Tibial artery (tissue), 4 donors: Measurements from ENCODE around the gene SEMA5B.

Experiments used
- DNase-seq, 2 donors: peaks; one replicate each; pipeline ENCODE4 v3.0.0-alpha.2; 2019
- H3K27ac ChIP-seq, 2 donors: fragments of 200-600 bp; sonication (generic) in 1 of 2; 1 replicate in 1 of 2; 2 replicates in 1 of 2; pipeline ENCODE4 v1.5.1; 2018 to 2019; ENCODE audit warnings: mild to moderate bottlenecking in 1 of 2
- H3K27me3 ChIP-seq, 2 donors: fragments of 200-600 bp; sonication (generic) in 1 of 2; one replicate each; pipeline versions ENCODE4 v1.5.1 to v1.6.0; 2016 to 2019
- H3K36me3 ChIP-seq, 3 donors: fragments of 200-600 bp; sonication (generic) in 2 of 3; one replicate each; pipeline ENCODE4 v1.5.1; 2016 to 2019; ENCODE audit warnings: mild to moderate bottlenecking in 2 of 3
- H3K4me1 ChIP-seq, 4 donors: fragments of 200-600 bp; sonication (generic) in 2 of 4; 1 replicate in 3 of 4; 2 replicates in 1 of 4; pipeline ENCODE4 v1.5.1; 2016 to 2019
- H3K4me3 ChIP-seq, 2 donors: fragments of 200-600 bp; sonication (generic) in 1 of 2; 1 replicate in 1 of 2; 2 replicates in 1 of 2; pipeline ENCODE4 v1.5.1; 2018 to 2019; ENCODE audit warnings: mild to moderate bottlenecking in 2 of 2
- H3K9me3 ChIP-seq, 3 donors: fragments of 200-600 bp; sonication (generic) in 1 of 3; one replicate each; pipeline ENCODE4 v1.5.1; 2016 to 2019
- CTCF ChIP-seq, 2 experiments: fragments of 200-600 bp in 1 of 2; fragments of 450-650 bp in 1 of 2; IDR thresholded peaks; one replicate each; pipeline ENCODE4 v1.5.1; 2017 to 2019; ENCODE audit warnings: antibody characterized with exemption in 2 of 2, mild to moderate bottlenecking in 1 of 2, moderate library complexity in 1 of 2
- intact Hi-C: fragments of 100-400 bp; cut with DNase I; formaldehyde crosslinking; loops from one replicate; pipeline ENCODE4 v1.15.0; 2023; ENCODE audit warnings: low total_unique reads

Gene SEMA5B

GRCh38 chr3:122967765-122968164, 59.8 kb downstream of the SEMA5B start:
- H3K36me3 ChIP-seq: no peaks in the 10 kb centered on the region
- H3K4me1 ChIP-seq: peaks cover 0 to 37% (median 21%) of the 10 kb centered on the region in 4 donors
- no peak for TF ChIP-seq CTCF (IDR thresholded peaks at IDR 0.05)
- H3K4me3 ChIP-seq: no peak overlapping the region
- intact Hi-C loops: no loop called here
- no peaks in the 10 kb centered on the region for H3K27me3 ChIP-seq
- H3K27ac ChIP-seq: no peak overlapping the region
- no peaks in the 10 kb centered on the region for H3K9me3 ChIP-seq
- no peak for DNase-seq

DNA sequence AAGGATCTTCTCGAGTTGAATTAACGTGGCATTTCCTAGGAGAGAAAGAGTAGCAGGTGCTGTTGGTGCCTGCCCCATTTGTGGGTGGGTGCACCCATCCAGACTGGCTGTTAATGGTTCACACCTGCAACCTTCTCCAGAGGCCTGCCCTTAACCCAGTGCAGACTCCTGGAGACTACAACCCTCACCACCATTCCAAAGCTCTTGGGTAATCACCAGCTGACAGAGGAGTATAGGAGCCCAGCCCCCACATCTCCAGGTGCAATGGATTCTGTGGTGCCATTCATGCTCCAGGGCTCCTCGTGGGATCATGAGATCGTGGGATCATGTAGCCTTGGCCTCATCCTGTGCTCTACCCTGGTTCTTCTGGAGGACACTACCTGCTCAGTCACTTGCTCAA, 60.2 kb downstream of the SEMA5B start:
- no peak for DNase-seq
- no peaks in the 10 kb centered on the region for H3K9me3 ChIP-seq
- intact Hi-C loops: no loop called here
- H3K36me3 ChIP-seq: no peaks in the 10 kb centered on the region
- no peak overlapping the region for H3K4me3 ChIP-seq
- H3K27ac ChIP-seq: no peak overlapping the region
- no peak for TF ChIP-seq CTCF (IDR thresholded peaks at IDR 0.05)
- H3K27me3 ChIP-seq: no peaks in the 10 kb centered on the region
- peaks cover 0 to 41% (median 25%) of the 10 kb centered on the region in 4 donors for H3K4me1 ChIP-seq

DNA sequence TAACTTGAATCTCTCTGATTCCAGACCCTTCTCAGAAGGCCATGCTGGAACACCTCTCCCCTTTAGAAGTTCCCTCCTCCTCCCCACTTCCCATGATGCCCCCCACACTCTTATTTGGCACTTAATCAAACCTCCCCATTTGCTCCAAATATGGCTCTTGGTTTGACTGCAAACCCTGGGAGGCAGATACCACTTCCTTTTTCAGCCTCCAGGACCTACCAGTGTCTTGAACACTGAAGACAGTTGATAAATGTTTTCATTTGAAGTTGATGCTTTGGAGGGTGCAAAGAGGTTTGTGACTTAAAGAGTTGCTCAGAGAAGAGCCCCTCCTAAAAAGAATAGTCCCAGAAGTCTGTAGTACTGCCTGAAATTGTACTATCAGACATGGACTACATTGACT, 61.5 kb downstream of the SEMA5B start:
- Histone ChIP-seq H3K36me3 (no peaks in the 10 kb centered on the region), H3K4me1 (peaks cover 0 to 50% (median 29%) of the 10 kb centered on the region in 4 donors), H3K9me3 (no peaks in the 10 kb centered on the region), H3K27ac (no peak overlapping the region), H3K4me3 (no peak overlapping the region), H3K27me3 (no peaks in the 10 kb centered on the region)
- intact Hi-C loops: no loop called here
- DNase-seq: no peak
- no peak for TF ChIP-seq CTCF (IDR thresholded peaks at IDR 0.05)

DNA sequence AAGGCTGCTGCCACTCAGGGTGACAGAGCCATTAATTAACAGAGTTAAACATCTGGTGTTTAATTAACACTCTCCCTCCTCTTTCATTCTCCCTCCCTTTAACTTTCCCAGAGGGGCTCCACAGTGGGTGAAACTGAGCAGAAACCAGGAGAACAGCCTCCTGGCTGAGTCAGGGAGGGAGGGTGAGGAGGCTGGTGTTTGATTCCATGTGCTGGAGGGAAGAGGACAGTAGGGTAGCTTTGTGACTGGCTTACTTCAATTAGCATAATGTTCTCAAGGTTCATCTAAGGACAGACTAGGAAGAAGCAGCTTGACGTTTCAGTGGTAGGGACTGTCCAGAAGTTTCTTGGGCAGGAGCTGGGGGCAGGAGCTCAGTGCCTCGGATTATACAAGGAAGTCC, 62.8 kb downstream of the SEMA5B start:
- no peaks in the 10 kb centered on the region for H3K27me3 ChIP-seq

DNA sequence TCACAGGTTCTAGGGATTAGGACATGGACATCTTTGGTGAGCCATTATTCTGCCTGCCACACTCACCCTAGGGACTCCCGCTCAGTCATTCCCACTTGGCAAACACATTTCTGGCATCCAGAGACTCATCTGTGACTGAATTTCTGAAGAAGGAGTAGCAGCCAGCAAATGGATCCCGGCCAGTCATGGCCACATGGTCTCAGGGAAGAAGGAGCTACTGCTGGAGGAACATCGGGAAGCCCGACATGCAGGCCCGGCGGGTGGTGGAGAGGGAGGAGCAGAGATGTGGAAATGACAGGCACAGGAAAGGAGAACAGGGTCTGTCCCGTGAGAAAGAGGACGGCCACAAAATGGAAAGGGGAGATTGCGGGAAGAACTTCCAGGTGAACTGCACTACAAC, 65.4 kb downstream of the SEMA5B start:
- no peaks in the 10 kb centered on the region for H3K9me3 ChIP-seq
- no peak overlapping the region for H3K4me3 ChIP-seq
- peaks cover 5 to 46% (median 27%) of the 10 kb centered on the region in 4 donors for H3K4me1 ChIP-seq
- no peaks in the 10 kb centered on the region for H3K27me3 ChIP-seq
- H3K36me3 ChIP-seq: no peaks in the 10 kb centered on the region
- no peak for TF ChIP-seq CTCF (IDR thresholded peaks at IDR 0.05)
- peak overlapping the region in 1 of 2 donors; percentile 43 for H3K27ac ChIP-seq
- peak; percentile 59 to 95 for DNase-seq
- intact Hi-C loops: no loop called here

More for the DNA sequence above, 62.8 kb downstream of the SEMA5B start:
- H3K27ac ChIP-seq: no peak overlapping the region
- no peak overlapping the region for H3K4me3 ChIP-seq
- no peak for DNase-seq
- H3K4me1 ChIP-seq: peaks cover 0 to 38% (median 20%) of the 10 kb centered on the region in 4 donors
- no peak for TF ChIP-seq CTCF (IDR thresholded peaks at IDR 0.05)
- H3K9me3 ChIP-seq: no peaks in the 10 kb centered on the region
- H3K36me3 ChIP-seq: no peaks in the 10 kb centered on the region
- intact Hi-C loops: no loop called here

DNA sequence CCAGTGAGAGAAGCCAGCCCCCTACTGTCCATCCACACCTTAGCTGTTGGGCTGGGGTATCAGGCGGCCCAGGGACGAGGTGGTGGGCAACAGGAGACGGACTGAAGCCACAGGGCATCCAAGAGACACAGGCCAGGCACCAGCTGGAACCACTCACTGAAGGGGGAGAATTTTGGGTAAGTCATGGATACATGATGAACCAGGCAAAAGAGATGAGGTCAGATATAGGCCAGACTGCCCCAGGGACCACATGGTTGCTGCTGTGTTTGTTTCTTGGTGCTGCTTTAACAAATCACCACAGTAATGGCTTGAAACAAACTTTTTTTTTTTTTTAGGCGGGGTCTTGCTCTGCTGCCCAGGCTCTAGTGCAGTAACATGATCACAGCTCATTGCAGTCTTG, 66.4 kb downstream of the SEMA5B start:
- no peaks in the 10 kb centered on the region for H3K36me3 ChIP-seq
- H3K27ac ChIP-seq: no peak overlapping the region
- peaks cover 5 to 56% (median 37%) of the 10 kb centered on the region in 4 donors for H3K4me1 ChIP-seq
- no peaks in the 10 kb centered on the region for H3K9me3 ChIP-seq
- no peak for TF ChIP-seq CTCF (IDR thresholded peaks at IDR 0.05)
- DNase-seq: no peak
- no peak overlapping the region for H3K4me3 ChIP-seq
- intact Hi-C loops: no loop called here
- no peaks in the 10 kb centered on the region for H3K27me3 ChIP-seq
